HCT116 (cell line): Measurements from ENCODE around the gene THSD7B. TPM values are rescaled to one million over a fixed set of nuclear protein-coding genes. Genes with fewer than 3 reads are reported as not detected.

Experiments used
- ATAC-seq: fragments of 200-7000 bp; cut with Tn5 transposase; 2 replicates; pipeline ENCODE4 v1.9.1; 2020; ENCODE audit warnings: mild to moderate bottlenecking, moderate library complexity
- BruUV-seq: library from RNA; stranded (reverse); fragments of 400-500 nt; replicated peaks from 2 replicates; lab custom pipeline; 2021; lab: Mats Ljungman, UMichigan
- CTCF ChIA-PET: fragments of 300-600 bp; sonication (Branson Sonifier 250); formaldehyde crosslinking; loops from one replicate; lab custom pipeline; 2021; ENCODE audit warnings: antibody characterized with exemption; lab: Charles Lee
- POLR2A ChIA-PET: fragments of 300-600, 350-600 bp; sonication (Branson Sonifier 250); formaldehyde crosslinking; loops from one replicate; lab custom pipeline; 2021; ENCODE audit warnings: antibody characterized with exemption; lab: Charles Lee
- RAD21 ChIA-PET, 2 experiments: fragments of 300-600 bp; sonication (Branson Sonifier 250); formaldehyde crosslinking; loops; one replicate each; lab custom pipeline; 2023; ENCODE audit warnings: low total read pairs in 2 of 2; ENCODE audit not compliant: uncharacterized antibody in 2 of 2, unreplicated experiment in 2 of 2, low non-redundant PET in 1 of 2; lab: Charles Lee
- DNase-seq: peaks from one replicate; pipeline ENCODE4 v3.0.0-alpha.2; 2010; ENCODE audit warnings: low read depth, low spot score
- H2AFZ ChIP-seq: fragments of 200-600 bp; shearing (Covaris generic), sonication (generic); 2 replicates; pipeline ENCODE4 v1.6.1; 2017; ENCODE audit warnings: low read depth, mixed run types, mixed read lengths, antibody characterized with exemption, low read length; ENCODE audit not compliant: poor library complexity, severe bottlenecking
- H3K27ac ChIP-seq: 2 replicates; pipeline ENCODE4 v1.5.1; 2012; ENCODE audit warnings: low read depth, low read length
- H3K27me3 ChIP-seq: fragments of 200-600 bp; sonication (generic); 2 replicates; pipeline ENCODE4 v1.6.1; 2016; ENCODE audit warnings: mixed run types, low read length, mixed read lengths; ENCODE audit not compliant: insufficient read depth
- H3K36me3 ChIP-seq, 2 experiments: fragments of 200-500 bp in 1 of 2; fragments of 200-600 bp in 1 of 2; sonication (Bioruptor generic) in 1 of 2; sonication (generic) in 1 of 2; 2 replicates each; pipeline versions ENCODE4 v1.5.1 to v1.6.1; 2014 to 2016; ENCODE audit warnings: low read length in 2 of 2, inconsistent platforms in 1 of 2, mixed read lengths in 1 of 2, mixed run types in 1 of 2; ENCODE audit not compliant: insufficient read depth in 2 of 2, control insufficient read depth in 1 of 2
- H3K4me1 ChIP-seq, 2 experiments: fragments of 200-600 bp in 1 of 2; sonication (generic) in 1 of 2; 2 replicates each; pipeline versions ENCODE4 v1.5.1 to v1.6.1; 2012 to 2017; ENCODE audit warnings: low read length in 2 of 2, inconsistent platforms in 1 of 2, mild to moderate bottlenecking in 1 of 2, mixed read lengths in 1 of 2, mixed run types in 1 of 2, moderate library complexity in 1 of 2; ENCODE audit not compliant: insufficient read depth in 2 of 2, control insufficient read depth in 1 of 2
- H3K4me2 ChIP-seq: fragments of 200-600 bp; sonication (generic); 2 replicates; pipeline ENCODE4 v1.6.1; 2017; ENCODE audit warnings: mixed run types, low read length, mixed read lengths
- H3K4me3 ChIP-seq, 2 experiments: fragments of 200-600 bp in 1 of 2; sonication (generic) in 1 of 2; replicated peaks in 1 of 2; 2 replicates each; pipeline ENCODE4 v1.5.1; 2011 to 2016; ENCODE audit warnings: low read length in 2 of 2, control low read depth in 1 of 2, low read depth in 1 of 2, mild to moderate bottlenecking in 1 of 2, mixed read lengths in 1 of 2, mixed run types in 1 of 2
- H3K79me2 ChIP-seq: fragments of 200-600 bp; sonication (generic); 2 replicates; pipeline ENCODE4 v1.6.1; 2017; ENCODE audit warnings: mild to moderate bottlenecking, mixed run types, low read length, moderate library complexity, mixed read lengths; ENCODE audit not compliant: insufficient read depth
- H3K9ac ChIP-seq: fragments of 200-600 bp; sonication (generic); 2 replicates; pipeline ENCODE4 v1.6.1; 2016; ENCODE audit warnings: low read length, mixed read lengths
- H3K9me2 ChIP-seq: fragments of 200-600 bp; sonication (generic), shearing (Covaris generic); 2 replicates; pipeline ENCODE4 v1.6.1; 2017; ENCODE audit warnings: mixed run types, mild to moderate bottlenecking, moderate library complexity; ENCODE audit not compliant: insufficient read depth
- H3K9me3 ChIP-seq, 2 experiments: fragments of 200-500 bp in 1 of 2; fragments of 200-600 bp in 1 of 2; sonication (Bioruptor generic) in 1 of 2; sonication (generic) in 1 of 2; 2 replicates each; pipeline ENCODE4 v1.6.1; 2014 to 2017; ENCODE audit warnings: low read length in 2 of 2, mixed read lengths in 2 of 2, inconsistent platforms in 1 of 2, low read depth in 1 of 2, mild to moderate bottlenecking in 1 of 2, mixed run types in 1 of 2, moderate library complexity in 1 of 2; ENCODE audit not compliant: control insufficient read depth in 1 of 2, insufficient read depth in 1 of 2
- H4K20me1 ChIP-seq: fragments of 200-600 bp; sonication (generic), shearing (Covaris generic); 2 replicates; pipeline ENCODE4 v1.6.1; 2017; ENCODE audit warnings: mixed run types, mild to moderate bottlenecking, moderate library complexity; ENCODE audit not compliant: insufficient read depth
- CEBPB ChIP-seq: IDR thresholded peaks from 2 replicates; pipeline ENCODE4 v1.6.1; 2012; ENCODE audit warnings: low read depth
- EZH2phosphoT487 ChIP-seq: fragments of 200-600 bp; IDR thresholded peaks from 2 replicates; pipeline ENCODE4 v1.6.1; 2018; ENCODE audit warnings: antibody characterized with exemption, borderline replicate concordance
- JUND ChIP-seq: IDR thresholded peaks from 2 replicates; pipeline ENCODE4 v1.6.1; 2012
- POLR2A ChIP-seq: IDR thresholded peaks from 2 replicates; pipeline ENCODE4 v1.7.0; 2011; ENCODE audit warnings: borderline replicate concordance; ENCODE audit not compliant: insufficient read depth, insufficient read length; ENCODE audit errors: extremely low read depth
- RAD21 ChIP-seq: IDR thresholded peaks from 2 replicates; pipeline ENCODE4 v1.6.1; 2012; ENCODE audit warnings: low read depth, mild to moderate bottlenecking
- SIN3A ChIP-seq: IDR thresholded peaks from 2 replicates; pipeline ENCODE4 v1.6.1; 2012; ENCODE audit warnings: low read depth
- SP1 ChIP-seq: IDR thresholded peaks from 2 replicates; pipeline ENCODE4 v1.6.1; 2012; ENCODE audit warnings: low read depth
- SRF ChIP-seq: IDR thresholded peaks from 2 replicates; pipeline ENCODE4 v1.6.1; 2012; ENCODE audit warnings: low read depth
- YY1 ChIP-seq: IDR thresholded peaks from 2 replicates; pipeline ENCODE4 v1.6.1; 2011; ENCODE audit warnings: low read length, low read depth, moderate library complexity, mild to moderate bottlenecking; ENCODE audit not compliant: insufficient replicate concordance; ENCODE audit errors: extremely low read depth
- ZFX ChIP-seq: fragments of 450-650 bp; IDR thresholded peaks from 2 replicates; pipeline ENCODE4 v1.6.1; 2017
- intact Hi-C: fragments of 100-400 bp; cut with micrococcal nuclease; formaldehyde crosslinking; loops from 2 replicates; pipeline ENCODE4 v1.10.0; 2022
- total RNA-seq: library from RNA; stranded (reverse); gene quantifications from one replicate; pipeline ENCODE4 v1.2.1, GENCODE V29; 2021; ENCODE audit not compliant: unreplicated experiment
- TF ChIP-seq, protein P1 (sequence below): IDR thresholded peaks from 2 replicates; pipeline ENCODE4 v1.6.1; 2012
- TF ChIP-seq, protein P2 (sequence below): IDR thresholded peaks from 2 replicates; pipeline ENCODE4 v1.6.1; 2011; ENCODE audit warnings: mild to moderate bottlenecking, low read length, moderate library complexity; ENCODE audit not compliant: insufficient replicate concordance; ENCODE audit errors: extremely low read depth
- TF ChIP-seq, protein P3 (sequence below): IDR thresholded peaks from 2 replicates; pipeline ENCODE4 v1.6.1; 2012; ENCODE audit warnings: low read depth
- TF ChIP-seq, protein P4 (sequence below): IDR thresholded peaks from 2 replicates; pipeline ENCODE4 v1.6.1; 2012
- TF ChIP-seq, protein P5 (sequence below), 3 experiments: fragments of 200-600 bp in 1 of 3; sonication (generic) in 1 of 3; IDR thresholded peaks in 2 of 3; conservative IDR thresholded peaks in 1 of 3; 2 replicates each; pipeline ENCODE4 v1.5.1; 2012 to 2017; ENCODE audit warnings: low read depth in 2 of 3, low read length in 2 of 3, antibody characterized with exemption in 1 of 3, borderline replicate concordance in 1 of 3, control low read depth in 1 of 3, mild to moderate bottlenecking in 1 of 3, mixed read lengths in 1 of 3, mixed run types in 1 of 3, moderate library complexity in 1 of 3; ENCODE audit not compliant: insufficient read depth in 1 of 3

The THSD7B gene
- total RNA-seq, 1 experiment from 2014 or later, result not detected

DNA sequence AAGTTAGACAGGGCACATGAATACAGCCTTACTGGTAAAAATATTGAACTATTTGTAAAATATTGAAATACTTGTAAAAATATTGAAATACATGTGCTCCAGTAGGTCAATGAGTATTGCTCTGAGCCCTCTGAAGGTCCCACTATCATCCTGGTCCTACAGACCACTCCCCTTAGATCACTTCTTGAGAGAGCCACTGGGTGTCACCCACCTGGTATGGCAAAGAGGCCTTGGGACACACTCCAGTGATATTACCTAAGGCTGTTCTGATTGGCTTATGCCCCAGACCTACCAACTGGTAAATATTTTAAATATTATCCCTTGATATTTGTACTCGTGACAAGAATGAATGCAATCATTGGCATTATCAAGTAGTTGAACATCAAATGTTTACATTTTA, 5.0 kb downstream of the THSD7B start:
- ATAC-seq (no peak), DNase-seq (no peak)
- TF ChIP-seq JUND, result no peak
- TF ChIP-seq SP1, result no peak
- TF ChIP-seq RAD21, result no peak
- TF ChIP-seq, protein P1, sequence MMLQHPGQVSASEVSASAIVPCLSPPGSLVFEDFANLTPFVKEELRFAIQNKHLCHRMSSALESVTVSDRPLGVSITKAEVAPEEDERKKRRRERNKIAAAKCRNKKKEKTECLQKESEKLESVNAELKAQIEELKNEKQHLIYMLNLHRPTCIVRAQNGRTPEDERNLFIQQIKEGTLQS, result no peak
- no peak for TF ChIP-seq POLR2A
- no peak for TF ChIP-seq ZFX
- TF ChIP-seq CEBPB, result no peak
- no peak for TF ChIP-seq EZH2phosphoT487
- TF ChIP-seq, protein P2, sequence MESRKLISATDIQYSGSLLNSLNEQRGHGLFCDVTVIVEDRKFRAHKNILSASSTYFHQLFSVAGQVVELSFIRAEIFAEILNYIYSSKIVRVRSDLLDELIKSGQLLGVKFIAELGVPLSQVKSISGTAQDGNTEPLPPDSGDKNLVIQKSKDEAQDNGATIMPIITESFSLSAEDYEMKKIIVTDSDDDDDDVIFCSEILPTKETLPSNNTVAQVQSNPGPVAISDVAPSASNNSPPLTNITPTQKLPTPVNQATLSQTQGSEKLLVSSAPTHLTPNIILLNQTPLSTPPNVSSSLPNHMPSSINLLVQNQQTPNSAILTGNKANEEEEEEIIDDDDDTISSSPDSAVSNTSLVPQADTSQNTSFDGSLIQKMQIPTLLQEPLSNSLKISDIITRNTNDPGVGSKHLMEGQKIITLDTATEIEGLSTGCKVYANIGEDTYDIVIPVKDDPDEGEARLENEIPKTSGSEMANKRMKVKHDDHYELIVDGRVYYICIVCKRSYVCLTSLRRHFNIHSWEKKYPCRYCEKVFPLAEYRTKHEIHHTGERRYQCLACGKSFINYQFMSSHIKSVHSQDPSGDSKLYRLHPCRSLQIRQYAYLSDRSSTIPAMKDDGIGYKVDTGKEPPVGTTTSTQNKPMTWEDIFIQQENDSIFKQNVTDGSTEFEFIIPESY, result no peak
- TF ChIP-seq SIN3A, result no peak
- TF ChIP-seq YY1, result no peak
- TF ChIP-seq, protein P3, sequence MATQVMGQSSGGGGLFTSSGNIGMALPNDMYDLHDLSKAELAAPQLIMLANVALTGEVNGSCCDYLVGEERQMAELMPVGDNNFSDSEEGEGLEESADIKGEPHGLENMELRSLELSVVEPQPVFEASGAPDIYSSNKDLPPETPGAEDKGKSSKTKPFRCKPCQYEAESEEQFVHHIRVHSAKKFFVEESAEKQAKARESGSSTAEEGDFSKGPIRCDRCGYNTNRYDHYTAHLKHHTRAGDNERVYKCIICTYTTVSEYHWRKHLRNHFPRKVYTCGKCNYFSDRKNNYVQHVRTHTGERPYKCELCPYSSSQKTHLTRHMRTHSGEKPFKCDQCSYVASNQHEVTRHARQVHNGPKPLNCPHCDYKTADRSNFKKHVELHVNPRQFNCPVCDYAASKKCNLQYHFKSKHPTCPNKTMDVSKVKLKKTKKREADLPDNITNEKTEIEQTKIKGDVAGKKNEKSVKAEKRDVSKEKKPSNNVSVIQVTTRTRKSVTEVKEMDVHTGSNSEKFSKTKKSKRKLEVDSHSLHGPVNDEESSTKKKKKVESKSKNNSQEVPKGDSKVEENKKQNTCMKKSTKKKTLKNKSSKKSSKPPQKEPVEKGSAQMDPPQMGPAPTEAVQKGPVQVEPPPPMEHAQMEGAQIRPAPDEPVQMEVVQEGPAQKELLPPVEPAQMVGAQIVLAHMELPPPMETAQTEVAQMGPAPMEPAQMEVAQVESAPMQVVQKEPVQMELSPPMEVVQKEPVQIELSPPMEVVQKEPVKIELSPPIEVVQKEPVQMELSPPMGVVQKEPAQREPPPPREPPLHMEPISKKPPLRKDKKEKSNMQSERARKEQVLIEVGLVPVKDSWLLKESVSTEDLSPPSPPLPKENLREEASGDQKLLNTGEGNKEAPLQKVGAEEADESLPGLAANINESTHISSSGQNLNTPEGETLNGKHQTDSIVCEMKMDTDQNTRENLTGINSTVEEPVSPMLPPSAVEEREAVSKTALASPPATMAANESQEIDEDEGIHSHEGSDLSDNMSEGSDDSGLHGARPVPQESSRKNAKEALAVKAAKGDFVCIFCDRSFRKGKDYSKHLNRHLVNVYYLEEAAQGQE, result no peak
- TF ChIP-seq, protein P4, sequence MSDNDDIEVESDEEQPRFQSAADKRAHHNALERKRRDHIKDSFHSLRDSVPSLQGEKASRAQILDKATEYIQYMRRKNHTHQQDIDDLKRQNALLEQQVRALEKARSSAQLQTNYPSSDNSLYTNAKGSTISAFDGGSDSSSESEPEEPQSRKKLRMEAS, result no peak
- TF ChIP-seq, protein P5, sequence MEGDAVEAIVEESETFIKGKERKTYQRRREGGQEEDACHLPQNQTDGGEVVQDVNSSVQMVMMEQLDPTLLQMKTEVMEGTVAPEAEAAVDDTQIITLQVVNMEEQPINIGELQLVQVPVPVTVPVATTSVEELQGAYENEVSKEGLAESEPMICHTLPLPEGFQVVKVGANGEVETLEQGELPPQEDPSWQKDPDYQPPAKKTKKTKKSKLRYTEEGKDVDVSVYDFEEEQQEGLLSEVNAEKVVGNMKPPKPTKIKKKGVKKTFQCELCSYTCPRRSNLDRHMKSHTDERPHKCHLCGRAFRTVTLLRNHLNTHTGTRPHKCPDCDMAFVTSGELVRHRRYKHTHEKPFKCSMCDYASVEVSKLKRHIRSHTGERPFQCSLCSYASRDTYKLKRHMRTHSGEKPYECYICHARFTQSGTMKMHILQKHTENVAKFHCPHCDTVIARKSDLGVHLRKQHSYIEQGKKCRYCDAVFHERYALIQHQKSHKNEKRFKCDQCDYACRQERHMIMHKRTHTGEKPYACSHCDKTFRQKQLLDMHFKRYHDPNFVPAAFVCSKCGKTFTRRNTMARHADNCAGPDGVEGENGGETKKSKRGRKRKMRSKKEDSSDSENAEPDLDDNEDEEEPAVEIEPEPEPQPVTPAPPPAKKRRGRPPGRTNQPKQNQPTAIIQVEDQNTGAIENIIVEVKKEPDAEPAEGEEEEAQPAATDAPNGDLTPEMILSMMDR (IDR thresholded peaks at IDR 0.05 in 2 of 3, conservative IDR thresholded peaks at IDR 0.05 in 1 of 3; ENCODE audit: borderline replicate concordance in 1 of 3, insufficient read depth in 1 of 3, low read depth in 2 of 3, low read length in 2 of 3), result no peak
- TF ChIP-seq SRF, result no peak
- Histone ChIP-seq H3K9ac (no peak overlapping the region), H3K79me2 (no peaks in the 10 kb centered on the region), H3K9me2 (no peaks in the 10 kb centered on the region), H3K27ac (no peak overlapping the region), H3K4me2 (no peak overlapping the region), H3K9me3 (no peaks in the 10 kb centered on the region; a peak in 1 of 4 replicates), H4K20me1 (no peaks in the 10 kb centered on the region), H2AFZ (no peak overlapping the region), H3K27me3 (no peaks in the 10 kb centered on the region), H3K36me3 (no peaks in the 10 kb centered on the region), H3K4me3 (no peak overlapping the region), H3K4me1 (no peaks in the 10 kb centered on the region)
- ChIA-PET POLR2A (no interaction called here), CTCF (no interaction called here), RAD21 (no interaction called here)
- BruUV-seq, result no TSS peak
- intact Hi-C loops, result no loop called here
